Spinal cord (tissue), 10 donors: Measurements from ENCODE around the gene INSRR. TPM values are rescaled to one million over a fixed set of nuclear protein-coding genes. Genes with fewer than 3 reads are reported as not detected.

ENCODE experiments used
- DNase-seq, 6 donors: peaks; one replicate each; pipeline versions ENCODE4 v3.0.0 to v3.0.0-alpha.2; 2013 to 2015; ENCODE audit warnings: low spot score in 6 of 6, low read depth in 4 of 6
- H3K27ac ChIP-seq: one replicate; pipeline ENCODE4 v1.5.1; 2013; ENCODE audit warnings: low read depth, low read length, control low read depth
- H3K27me3 ChIP-seq: one replicate; pipeline ENCODE4 v1.6.1; 2013; ENCODE audit warnings: low read length; ENCODE audit not compliant: control insufficient read depth, insufficient read depth
- H3K36me3 ChIP-seq: one replicate; pipeline ENCODE4 v1.6.1; 2013; ENCODE audit warnings: low read length; ENCODE audit not compliant: control insufficient read depth, insufficient read depth
- H3K4me1 ChIP-seq: one replicate; pipeline ENCODE4 v1.6.1; 2013; ENCODE audit warnings: low read length; ENCODE audit not compliant: control insufficient read depth, insufficient read depth
- H3K4me3 ChIP-seq: one replicate; pipeline ENCODE4 v1.5.1; 2013; ENCODE audit warnings: low read depth, low read length, control low read depth
- H3K9me3 ChIP-seq: one replicate; pipeline ENCODE4 v1.6.1; 2013; ENCODE audit warnings: low read length; ENCODE audit not compliant: control insufficient read depth, insufficient read depth
- WGBS: methylation state at CpG from one replicate; pipeline ENCODE4 v1.1.5; 2013; ENCODE audit warnings: missing lambda C conversion rate; ENCODE audit not compliant: insufficient coverage; 5-methylcytosine and 5-hydroxymethylcytosine counted together
- polyA plus RNA-seq, 2 donors: library from polyadenylated mRNA; unstranded; fragments of 120-200 nt; gene quantifications; one replicate each; pipeline ENCODE4 v1.2.1, GENCODE V29; 2013; ENCODE audit not compliant: insufficient read length in 2 of 2
- total RNA-seq, 2 donors: library from RNA; depleted of rRNA in 1 of 2; stranded (reverse); fragments of 120-200 nt in 1 of 2; fragments of >200 nt in 1 of 2; gene quantifications; one replicate each; pipeline versions ENCODE4 v1.2.3 to v1.2.4, GENCODE V29; 2013 to 2014
- donor health status: healthy.

The INSRR gene
- total and polyA plus RNA-seq, 4 donors: 0.40 to 5.2 (median 2.0) TPM

- Histone ChIP-seq H3K27ac (no peak overlapping the region), H3K9me3 (no peaks in the 10 kb centered on the region), H3K4me3 (no peak overlapping the region), H3K27me3 (peaks cover 13% of the 10 kb centered on the region), H3K4me1 (peaks cover 32% of the 10 kb centered on the region), H3K36me3 (peaks cover 4% of the 10 kb centered on the region)
- DNase-seq: no peak
- WGBS: 94% methylated on average over 9 of the region's 10 CpGs
These were observed 46.5 kb downstream of the INSRR start for GRCh38 chr1:156812293-156812990.

- Histone ChIP-seq H3K9me3 (no peaks in the 10 kb centered on the region), H3K4me3 (no peak overlapping the region), H3K27me3 (peaks cover 13% of the 10 kb centered on the region), H3K4me1 (peaks cover 32% of the 10 kb centered on the region), H3K36me3 (peaks cover 4% of the 10 kb centered on the region), H3K27ac (no peak overlapping the region)
- no peak for DNase-seq
- 53% methylated on average over 4 of the region's 4 CpGs for WGBS
These were observed 47.7 kb downstream of the INSRR start for GRCh38 chr1:156811168-156811567.

- Histone ChIP-seq H3K27ac (no peak overlapping the region), H3K36me3 (peaks cover 5% of the 10 kb centered on the region), H3K4me3 (no peak overlapping the region), H3K27me3 (peaks cover 13% of the 10 kb centered on the region), H3K9me3 (no peaks in the 10 kb centered on the region), H3K4me1 (peaks cover 31% of the 10 kb centered on the region)
- DNase-seq: no peak
- 70% methylated on average over 6 of the region's 7 CpGs for WGBS
These were observed 49.1 kb downstream of the INSRR start for GRCh38 chr1:156809711-156810366.

GRCh38 chr1:156809281-156809680 lies 49.6 kb downstream of the INSRR start:
- Histone ChIP-seq H3K27ac (no peak overlapping the region), H3K4me3 (no peak overlapping the region), H3K27me3 (peaks cover 13% of the 10 kb centered on the region), H3K9me3 (no peaks in the 10 kb centered on the region), H3K4me1 (peaks cover 29% of the 10 kb centered on the region), H3K36me3 (peaks cover 9% of the 10 kb centered on the region)
- 97% methylated on average over 6 of the region's 10 CpGs for WGBS
- DNase-seq: no peak

- H3K9me3 ChIP-seq: no peaks in the 10 kb centered on the region
- H3K27ac ChIP-seq: no peak overlapping the region
- peaks cover 9% of the 10 kb centered on the region for H3K27me3 ChIP-seq
- H3K4me3 ChIP-seq: no peak overlapping the region
- 90% methylated on average over 15 of the region's 16 CpGs for WGBS
- H3K4me1 ChIP-seq: peaks cover 29% of the 10 kb centered on the region
- DNase-seq: no peak
- H3K36me3 ChIP-seq: peaks cover 13% of the 10 kb centered on the region
These were observed 50.5 kb downstream of the INSRR start for GRCh38 chr1:156808186-156809030.

GRCh38 chr1:156807627-156808026 lies 51.3 kb downstream of the INSRR start:
- WGBS: 100% methylated on average over 2 of the region's 2 CpGs
- peaks cover 13% of the 10 kb centered on the region for H3K36me3 ChIP-seq
- no peak for DNase-seq
- H3K9me3 ChIP-seq: no peaks in the 10 kb centered on the region
- H3K27ac ChIP-seq: no peak overlapping the region
- no peak overlapping the region for H3K4me3 ChIP-seq
- peaks cover 6% of the 10 kb centered on the region for H3K27me3 ChIP-seq
- H3K4me1 ChIP-seq: peaks cover 27% of the 10 kb centered on the region

- H3K27me3 ChIP-seq: peaks cover 2% of the 10 kb centered on the region
- peak overlapping the region; percentile 48 for H3K27ac ChIP-seq
- WGBS: 84% methylated on average over 5 of the region's 7 CpGs
- H3K4me1 ChIP-seq: peaks cover 27% of the 10 kb centered on the region
- no peak for DNase-seq
- H3K36me3 ChIP-seq: peaks cover 22% of the 10 kb centered on the region
- no peaks in the 10 kb centered on the region for H3K9me3 ChIP-seq
- H3K4me3 ChIP-seq: no peak overlapping the region
These were observed 52.1 kb downstream of the INSRR start for GRCh38 chr1:156806512-156807440.

- DNase-seq: peak in 2 of 6 donors; percentile 36 to 71
- Histone ChIP-seq H3K4me3 (no peak overlapping the region), H3K36me3 (peaks cover 30% of the 10 kb centered on the region), H3K27me3 (no peaks in the 10 kb centered on the region), H3K27ac (peak overlapping the region; percentile 48), H3K4me1 (peaks cover 27% of the 10 kb centered on the region), H3K9me3 (no peaks in the 10 kb centered on the region)
- WGBS: no CpG with 5 or more reads among the region's 3 CpGs
These were observed 53.0 kb downstream of the INSRR start for GRCh38 chr1:156805766-156806511.
